Activated CD4-positive, alpha-beta T cell treated with anti-CD3 and anti-CD28 coated beads, Interleukin-2, amount 50 U/mL, for 24 hours (primary cell): ENCODE results near the gene ICAM1.
"Not testable (repeated sequence)": the region's sequence is repeated elsewhere in the genome, so short reads cannot be mapped to it uniquely, and the experiment has no call there.

Experiments used
- DNase-seq, 2 donors: peaks; one replicate each; pipeline ENCODE4 v3.0.0-alpha.2; 2020; ENCODE audit warnings: low read depth in 1 of 2, low spot score in 1 of 2

The ICAM1 gene

GRCh38 chr19:10271543-10272086, 695 bp downstream of the ICAM1 start:
- DNase-seq = peak in 1 of 2 donors; percentile 20

- no peak for DNase-seq
Observed at GRCh38 chr19:10274589-10274988, 3.7 kb downstream of the ICAM1 start.

- no peak for DNase-seq
Observed at GRCh38 chr19:10277795-10278589, 7.1 kb downstream of the ICAM1 start.

- DNase-seq = no peak
Observed at GRCh38 chr19:10278935-10279334, 8.0 kb downstream of the ICAM1 start.

GRCh38 chr19:10279737-10280442, 9.0 kb downstream of the ICAM1 start:
- no peak for DNase-seq

GRCh38 chr19:10282043-10282442, 11.1 kb downstream of the ICAM1 start:
- DNase-seq = not testable (repeated sequence)

- DNase-seq = no peak
Observed at GRCh38 chr19:10283301-10284064, 12.6 kb downstream of the ICAM1 start.

GRCh38 chr19:10284065-10284959, 13.4 kb downstream of the ICAM1 start:
- DNase-seq = no peak

- DNase-seq = no peak
Observed at GRCh38 chr19:10284960-10285278, 14.0 kb downstream of the ICAM1 start.

- no peak for DNase-seq
Observed at GRCh38 chr19:10285393-10285792, 14.5 kb downstream of the ICAM1 start.

GRCh38 chr19:10286803-10287737, 16.1 kb downstream of the ICAM1 start, which contains the start of gene ICAM4:
TSS of gene ICAM4 (plus strand) at chr19:10286955. CDS start at chr19:10287013, 58 bp downstream.
- DNase-seq = no peak

GRCh38 chr19:10288662-10289166, 17.8 kb downstream of the ICAM1 start:
- no peak for DNase-seq

GRCh38 chr19:10289167-10289835, 18.4 kb downstream of the ICAM1 start:
- peak; percentile 35 to 52 for DNase-seq

GRCh38 chr19:10289836-10290356, 19.0 kb downstream of the ICAM1 start, which contains the start of gene ICAM5:
TSS of gene ICAM5 (plus strand) at chr19:10289952. CDS start at chr19:10290044, 92 bp downstream.
- DNase-seq = peak in 1 of 2 donors; percentile 20

GRCh38 chr19:10290357-10290875, 19.5 kb downstream of the ICAM1 start:
- no peak for DNase-seq

- no peak for DNase-seq
Observed at GRCh38 chr19:10290876-10291553, 20.1 kb downstream of the ICAM1 start.

- no peak for DNase-seq
Observed at GRCh38 chr19:10291554-10292205, 20.8 kb downstream of the ICAM1 start.
